ENCODE results near the gene LCTL. TPM values are rescaled to one million over a fixed set of nuclear protein-coding genes. Genes with fewer than 3 reads are reported as not detected.

Gene LCTL
- total and polyA plus RNA-seq, 10 donors = not detected

GRCh38 chr15:66555685-66556084 lies 10.1 kb downstream of the LCTL start:
- H3K27ac ChIP-seq = no peak overlapping the region
- H3K4me1 ChIP-seq = no peaks in the 10 kb centered on the region
- peaks cover 0 to 13% (median 0%) of the 10 kb centered on the region in 6 donors for H3K36me3 ChIP-seq
- intact Hi-C loops (cut with DNase I; ENCODE audit: low total_unique reads) = no loop called here
- DNase-seq = no peak
- H3K27me3 ChIP-seq (replicated peaks in 1 of 7) = no peaks in the 10 kb centered on the region
- no peak overlapping the region for H3K4me3 ChIP-seq
- no peak for TF ChIP-seq POLR2AphosphoS5 (IDR thresholded peaks at IDR 0.05)
- no peak for TF ChIP-seq CTCF (IDR thresholded peaks at IDR 0.05 in 8 of 11, conservative IDR thresholded peaks at IDR 0.05 in 3 of 11)
- H3K9me3 ChIP-seq = peaks cover 0 to 15% (median 13%) of the 10 kb centered on the region in 8 donors

- H3K27ac ChIP-seq = no peak overlapping the region
- H3K36me3 ChIP-seq = peaks cover 0 to 61% (median 18%) of the 10 kb centered on the region in 6 donors
- intact Hi-C loops (cut with DNase I; ENCODE audit: low total_unique reads) = no loop called here
- no peaks in the 10 kb centered on the region for H3K9me3 ChIP-seq
- WGBS, 5 donors = 94 to 100% (median 100%) methylated on average over 1 of the region's 1 CpG
- TF ChIP-seq CTCF (IDR thresholded peaks at IDR 0.05 in 8 of 11, conservative IDR thresholded peaks at IDR 0.05 in 3 of 11) (no peak), POLR2AphosphoS5 (IDR thresholded peaks at IDR 0.05) (no peak), POLR2A (IDR thresholded peaks at IDR 0.05) (no peak)
- DNase-seq = no peak
- H3K4me1 ChIP-seq = no peaks in the 10 kb centered on the region
- no peaks in the 10 kb centered on the region for H3K27me3 ChIP-seq (replicated peaks in 1 of 7)
- no peak overlapping the region for H3K4me3 ChIP-seq
Observed at GRCh38 chr15:66545255-66545654, 20.5 kb downstream of the LCTL start.

- WGBS, 5 donors = 95 to 99% (median 98%) methylated on average over 4 of the region's 4 CpGs
- no peak for TF ChIP-seq POLR2A (IDR thresholded peaks at IDR 0.05)
- TF ChIP-seq POLR2AphosphoS5 (IDR thresholded peaks at IDR 0.05) = no peak
- TF ChIP-seq CTCF (IDR thresholded peaks at IDR 0.05 in 8 of 11, conservative IDR thresholded peaks at IDR 0.05 in 3 of 11) = no peak
Observed at GRCh38 chr15:66542896-66543295, 22.9 kb downstream of the LCTL start.

GRCh38 chr15:66535056-66535455 lies 30.7 kb downstream of the LCTL start:
- no peak overlapping the region for H3K4me3 ChIP-seq
- intact Hi-C loops (cut with DNase I; ENCODE audit: low total_unique reads) = no loop called here
- 87 to 100% (median 93%) methylated on average over 9 of the region's 9 CpGs for WGBS, 5 donors

More at GRCh38 chr15:66542896-66543295, 22.9 kb downstream of the LCTL start:
- no peaks in the 10 kb centered on the region for H3K4me1 ChIP-seq
- H3K9me3 ChIP-seq = no peaks in the 10 kb centered on the region
- peaks cover 0 to 61% (median 32%) of the 10 kb centered on the region in 6 donors for H3K36me3 ChIP-seq
- no peak for DNase-seq
- no peak overlapping the region for H3K27ac ChIP-seq
- intact Hi-C loops (cut with DNase I; ENCODE audit: low total_unique reads) = no loop called here
- H3K27me3 ChIP-seq (replicated peaks in 1 of 7) = no peaks in the 10 kb centered on the region
- no peak overlapping the region for H3K4me3 ChIP-seq

More at GRCh38 chr15:66535056-66535455, 30.7 kb downstream of the LCTL start:
- Histone ChIP-seq H3K27me3 (replicated peaks in 1 of 7) (no peaks in the 10 kb centered on the region), H3K9me3 (no peaks in the 10 kb centered on the region), H3K4me1 (no peaks in the 10 kb centered on the region), H3K27ac (no peak overlapping the region), H3K36me3 (peaks cover 0 to 100% (median 35%) of the 10 kb centered on the region in 6 donors)
- TF ChIP-seq CTCF (IDR thresholded peaks at IDR 0.05 in 8 of 11, conservative IDR thresholded peaks at IDR 0.05 in 3 of 11) (no peak), POLR2A (IDR thresholded peaks at IDR 0.05) (no peak), POLR2AphosphoS5 (IDR thresholded peaks at IDR 0.05) (no peak)
- no peak for DNase-seq
